ENCODE results near the gene GALNT16.

DNA sequence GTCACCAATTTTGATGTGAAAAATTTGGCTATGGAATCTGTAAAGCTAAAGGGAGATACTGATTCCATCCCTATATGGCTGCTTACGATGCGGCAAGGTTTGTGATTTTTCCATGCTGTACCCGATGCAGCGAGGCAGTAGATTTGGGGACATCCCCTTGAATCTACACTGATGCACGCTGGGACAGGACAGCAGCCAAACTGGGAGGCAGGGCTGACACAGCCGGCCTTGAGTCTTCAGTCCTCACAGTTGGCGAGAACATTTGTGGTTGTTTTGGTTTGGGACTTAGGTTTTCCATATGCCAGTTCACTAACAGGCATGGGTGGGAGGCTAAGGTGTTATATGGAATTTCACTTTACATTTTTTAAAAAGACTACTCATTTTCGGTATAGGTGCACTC, 3.8 kb downstream of the GALNT16 start:
- TF ChIP-seq PATZ1 (CRISPR knock-in tag; IDR thresholded peaks at IDR 0.05; ENCODE audit: borderline replicate concordance): no peak
- no peak for TF ChIP-seq CREB5 (CRISPR knock-in tag; IDR thresholded peaks at IDR 0.05; ENCODE audit: low read depth)
- no peak for TF ChIP-seq GLIS3 (CRISPR knock-in tag; IDR thresholded peaks at IDR 0.05)
- TF ChIP-seq ARNTL (CRISPR knock-in tag; IDR thresholded peaks at IDR 0.05; ENCODE audit: borderline replicate concordance, low read depth): no peak
- TF ChIP-seq ZFP3 (CRISPR knock-in tag; IDR thresholded peaks at IDR 0.05): no peak
- TF ChIP-seq ESRRG (CRISPR knock-in tag; IDR thresholded peaks at IDR 0.05): no peak
- no peak for TF ChIP-seq ZFP30 (CRISPR knock-in tag; IDR thresholded peaks at IDR 0.05)
- TF ChIP-seq OSR1 (CRISPR knock-in tag; IDR thresholded peaks at IDR 0.05): no peak
- TF ChIP-seq ISL1 (CRISPR knock-in tag; IDR thresholded peaks at IDR 0.05): no peak
- TF ChIP-seq TOX (CRISPR knock-in tag; IDR thresholded peaks at IDR 0.05; ENCODE audit: borderline replicate concordance): no peak
- no peak for TF ChIP-seq PPARA (CRISPR knock-in tag; IDR thresholded peaks at IDR 0.05; ENCODE audit: borderline replicate concordance)

Data from SK-N-SH treated with all-trans-retinoic acid at 6 μM for 48 hours (cell line).